SJSA1 (cell line): ENCODE measurements around the gene ZXDC. TPM values are rescaled to one million over a fixed set of nuclear protein-coding genes. Genes with fewer than 3 reads are reported as not detected.

Source experiments
- DNase-seq, 2 experiments: peaks; one replicate each; pipeline ENCODE4 v3.0.0-alpha.2; 2015 to 2020; ENCODE audit warnings: low spot score in 2 of 2, low read depth in 1 of 2
- H3K27ac ChIP-seq: fragments of 250-450 bp; sonication (Bioruptor Pico); 2 replicates; pipeline ENCODE4 v1.5.1; 2020; ENCODE audit warnings: mild to moderate bottlenecking, moderate library complexity
- H3K27me3 ChIP-seq: fragments of 250-450 bp; sonication (Bioruptor Pico); replicated peaks from 2 replicates; pipeline ENCODE4 v1.5.1; 2020; ENCODE audit warnings: mild to moderate bottlenecking, moderate library complexity
- H3K36me3 ChIP-seq: fragments of 250-450 bp; sonication (Bioruptor Pico); 2 replicates; pipeline ENCODE4 v1.5.1; 2020; ENCODE audit warnings: mild to moderate bottlenecking
- H3K4me1 ChIP-seq: fragments of 250-450 bp; sonication (Bioruptor Pico); replicated peaks from 2 replicates; pipeline ENCODE4 v1.6.1; 2021; ENCODE audit warnings: mild to moderate bottlenecking
- H3K4me3 ChIP-seq: fragments of 250-450 bp; sonication (Bioruptor Pico); 2 replicates; pipeline ENCODE4 v1.5.1; 2020; ENCODE audit warnings: mild to moderate bottlenecking
- H3K9me3 ChIP-seq: fragments of 250-450 bp; sonication (Bioruptor Pico); replicated peaks from 2 replicates; pipeline ENCODE4 v1.5.1; 2020; ENCODE audit warnings: mild to moderate bottlenecking
- total RNA-seq: library from RNA; depleted of rRNA; stranded (reverse); fragments of >200 nt; shearing (Covaris generic); gene quantifications from 2 replicates; pipeline ENCODE4 v1.2.3, GENCODE V29; 2014

ZXDC gene
- total RNA-seq, 1 experiment from 2014 or later: 14.0 TPM

DNA sequence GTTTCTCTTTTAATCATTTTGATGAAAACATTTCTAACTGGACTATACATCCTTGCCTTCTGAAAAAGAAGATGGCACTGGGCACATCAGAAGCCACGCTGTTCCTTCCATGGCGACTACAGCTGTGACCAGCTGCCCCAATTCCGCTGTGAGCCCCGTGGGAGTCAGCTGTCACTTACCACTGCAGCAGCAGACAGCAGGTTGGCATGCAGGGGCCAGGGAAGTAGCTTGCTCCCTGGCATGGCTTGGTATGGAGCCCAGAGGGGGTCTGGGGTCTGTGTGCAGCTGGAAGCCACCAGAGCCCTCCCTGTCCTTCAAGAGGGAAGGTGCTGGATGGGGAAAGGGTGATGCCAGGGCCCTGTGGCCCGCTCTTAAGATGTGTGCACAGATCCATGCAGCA, 4.5 kb upstream of the ZXDC start:
- Histone ChIP-seq H3K9me3 (0 out of 2 replicates have a peak, but pooled peaks cover 5% of the 10 kb centered on the region), H3K27ac (no peak overlapping the region), H3K36me3 (peaks cover 5% of the 10 kb centered on the region; the same call in 1 of the 2 replicates), H3K4me1 (peaks cover 9% of the 10 kb centered on the region), H3K4me3 (no peak overlapping the region), H3K27me3 (no peaks in the 10 kb centered on the region)
- no peak for DNase-seq

- no peak for DNase-seq
- Histone ChIP-seq H3K36me3 (peaks cover 7% of the 10 kb centered on the region; the same call in 1 of the 2 replicates), H3K4me3 (no peak overlapping the region), H3K27ac (no peak overlapping the region), H3K9me3 (0 out of 2 replicates have a peak, but pooled peaks cover 5% of the 10 kb centered on the region), H3K4me1 (peaks cover 15% of the 10 kb centered on the region), H3K27me3 (no peaks in the 10 kb centered on the region)
Measured at GRCh38 chr3:126479642-126480041, 4.0 kb upstream of the ZXDC start.

DNA sequence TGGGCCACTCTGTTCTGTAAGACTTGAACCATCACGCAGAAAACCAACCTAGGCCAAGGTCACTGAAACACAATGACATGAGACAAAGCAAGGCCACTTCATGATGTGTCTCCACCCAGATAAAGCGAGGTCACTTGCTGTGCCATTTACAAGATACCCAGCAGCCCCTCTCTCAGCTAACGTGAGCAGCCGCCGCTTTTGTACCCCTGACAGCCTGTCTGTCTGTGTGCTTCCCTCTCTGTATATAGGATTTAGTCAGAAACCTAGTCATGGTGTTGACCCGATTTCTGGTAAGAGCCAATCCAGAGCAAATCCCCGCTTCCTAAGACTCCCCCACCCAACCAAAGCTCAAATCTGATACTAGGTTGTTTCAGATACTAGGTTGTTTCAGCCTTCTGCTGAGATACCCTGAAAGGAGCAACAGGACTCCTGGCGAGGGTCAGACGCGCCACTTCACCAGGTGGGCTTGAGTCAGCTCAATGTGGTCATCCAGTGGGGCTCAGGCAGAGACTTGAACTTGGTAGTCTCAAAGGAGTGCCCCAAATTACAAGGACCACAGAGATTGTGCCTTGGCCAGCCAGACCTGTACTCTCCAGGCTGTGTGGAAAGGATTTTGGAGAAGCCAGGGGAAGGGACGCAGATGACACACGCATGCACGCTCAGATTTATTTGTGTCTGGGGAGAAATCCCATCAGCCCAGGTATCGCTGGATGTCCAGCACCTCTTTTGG, 3.1 kb upstream of the ZXDC start:
- Histone ChIP-seq H3K27ac (no peak overlapping the region), H3K4me1 (peaks cover 21% of the 10 kb centered on the region), H3K4me3 (no peak overlapping the region), H3K36me3 (peaks cover 8% of the 10 kb centered on the region), H3K9me3 (0 out of 2 replicates have a peak, but pooled peaks cover 5% of the 10 kb centered on the region), H3K27me3 (no peaks in the 10 kb centered on the region)
- DNase-seq: no peak

GRCh38 chr3:126477061-126477380, 1.3 kb upstream of the ZXDC start:
- H3K27ac ChIP-seq: no peak overlapping the region
- H3K4me1 ChIP-seq: peaks cover 21% of the 10 kb centered on the region
- peaks cover 20% of the 10 kb centered on the region for H3K36me3 ChIP-seq
- no peaks in the 10 kb centered on the region for H3K27me3 ChIP-seq
- H3K9me3 ChIP-seq: 0 out of 2 replicates have a peak, but pooled peaks cover 5% of the 10 kb centered on the region
- DNase-seq: no peak
- H3K4me3 ChIP-seq: no peak overlapping the region

DNA sequence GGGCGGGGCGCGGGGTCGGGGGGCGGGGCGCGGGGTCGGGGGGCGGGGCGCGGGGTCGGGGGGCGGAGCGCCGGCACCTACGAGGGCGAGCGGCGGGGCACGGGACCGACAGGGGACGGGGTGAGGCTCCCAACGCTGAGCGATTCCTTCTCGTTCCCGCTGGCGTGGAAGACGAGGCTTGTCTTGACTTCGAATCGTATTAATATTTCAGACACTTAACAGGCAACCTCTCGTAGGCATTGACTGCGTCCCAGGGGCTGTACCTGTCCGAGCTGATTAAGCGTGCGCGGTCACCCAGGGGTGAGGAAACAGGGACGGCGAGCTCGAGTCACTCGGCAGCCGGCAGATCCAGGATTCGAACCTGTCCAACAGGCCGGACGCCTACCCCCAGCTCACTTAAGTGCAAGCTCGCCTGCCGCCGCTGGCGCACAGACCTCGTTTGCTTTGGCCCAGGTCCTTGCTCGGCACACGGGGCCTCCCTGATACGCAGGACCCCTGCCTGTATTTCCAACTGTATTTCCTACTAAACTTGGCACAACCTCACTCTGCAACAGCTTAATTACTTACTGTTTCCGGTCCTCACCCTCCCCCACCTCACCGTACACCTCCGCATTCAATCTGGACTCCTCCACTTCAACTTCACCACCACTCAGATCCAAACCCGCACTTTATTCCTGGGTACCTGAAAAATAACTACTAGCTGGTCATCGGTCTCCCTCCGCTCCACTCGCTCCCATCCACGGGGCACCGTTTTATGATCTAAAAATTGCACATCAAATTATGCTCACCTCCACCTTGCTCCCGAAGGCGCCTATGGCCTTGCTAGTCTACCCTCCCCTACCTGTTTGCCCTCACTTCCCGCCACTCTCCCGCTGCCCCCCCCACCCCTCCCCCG, 722 bp upstream of the ZXDC start:
- no peaks in the 10 kb centered on the region for H3K27me3 ChIP-seq
- peaks cover 21% of the 10 kb centered on the region for H3K4me1 ChIP-seq
- 0 out of 2 replicates have a peak, but pooled peaks cover 5% of the 10 kb centered on the region for H3K9me3 ChIP-seq
- peaks cover 27% of the 10 kb centered on the region for H3K36me3 ChIP-seq
- no peak overlapping the region for H3K27ac ChIP-seq
- peak in 1 of 2 experiments; percentile 41 for DNase-seq
- H3K4me3 ChIP-seq: peak overlapping the region; percentile 97

GRCh38 chr3:126474498-126475412, 936 bp downstream of the ZXDC start:
- peaks cover 43% of the 10 kb centered on the region for H3K36me3 ChIP-seq
- DNase-seq: peak in 1 of 2 experiments; percentile 26
- peak overlapping the region; percentile 97 for H3K4me3 ChIP-seq
- peaks cover 21% of the 10 kb centered on the region for H3K4me1 ChIP-seq
- H3K27ac ChIP-seq: no peak overlapping the region
- no peaks in the 10 kb centered on the region for H3K27me3 ChIP-seq
- H3K9me3 ChIP-seq: 0 out of 2 replicates have a peak, but pooled peaks cover 5% of the 10 kb centered on the region

DNA sequence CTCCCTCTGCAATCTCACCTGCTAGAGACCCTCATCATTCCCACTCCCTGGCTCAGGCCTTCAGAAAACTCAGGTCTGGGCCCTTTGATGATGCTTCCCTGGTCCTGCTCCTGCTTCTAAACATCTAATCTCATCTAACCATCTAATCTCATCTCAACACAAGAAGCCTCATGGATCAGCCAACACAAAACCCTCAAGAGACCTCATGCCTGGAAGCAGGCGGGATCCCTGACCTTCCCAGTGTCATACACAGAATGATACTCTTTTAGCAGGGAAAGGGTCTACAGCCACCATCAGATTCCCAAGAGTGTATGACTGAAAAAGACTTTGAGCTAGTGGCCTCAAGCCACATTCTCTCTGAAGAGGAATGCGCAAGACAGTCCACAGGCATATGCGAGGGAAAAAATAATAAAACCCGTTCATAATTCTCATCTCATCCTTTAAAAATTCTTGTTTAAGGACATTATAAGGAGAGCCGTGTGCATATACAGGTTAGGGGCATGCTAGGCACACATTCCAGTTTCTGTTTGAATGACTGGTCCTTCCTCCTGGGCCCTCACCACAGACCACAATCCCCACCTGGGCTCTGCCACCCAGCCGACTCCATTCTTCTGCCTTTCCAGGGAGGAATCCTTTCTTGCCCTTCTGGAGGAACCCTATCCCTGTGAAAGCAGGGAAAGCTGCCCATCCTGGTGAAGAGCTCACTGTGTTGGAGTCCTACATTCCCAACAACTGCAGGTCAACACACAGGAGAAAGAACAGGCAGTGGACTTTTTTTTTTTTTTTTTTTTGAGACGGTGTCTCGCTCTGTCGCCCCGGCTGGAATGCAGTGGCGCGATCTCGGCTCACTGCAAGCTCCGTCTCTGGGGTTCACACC, 2.2 kb downstream of the ZXDC start:
- DNase-seq: no peak
- no peak overlapping the region for H3K27ac ChIP-seq
- peaks cover 55% of the 10 kb centered on the region for H3K36me3 ChIP-seq
- H3K4me1 ChIP-seq: peaks cover 21% of the 10 kb centered on the region
- H3K4me3 ChIP-seq: no peak overlapping the region
- H3K27me3 ChIP-seq: no peaks in the 10 kb centered on the region
- 0 out of 2 replicates have a peak, but pooled peaks cover 5% of the 10 kb centered on the region for H3K9me3 ChIP-seq

DNA sequence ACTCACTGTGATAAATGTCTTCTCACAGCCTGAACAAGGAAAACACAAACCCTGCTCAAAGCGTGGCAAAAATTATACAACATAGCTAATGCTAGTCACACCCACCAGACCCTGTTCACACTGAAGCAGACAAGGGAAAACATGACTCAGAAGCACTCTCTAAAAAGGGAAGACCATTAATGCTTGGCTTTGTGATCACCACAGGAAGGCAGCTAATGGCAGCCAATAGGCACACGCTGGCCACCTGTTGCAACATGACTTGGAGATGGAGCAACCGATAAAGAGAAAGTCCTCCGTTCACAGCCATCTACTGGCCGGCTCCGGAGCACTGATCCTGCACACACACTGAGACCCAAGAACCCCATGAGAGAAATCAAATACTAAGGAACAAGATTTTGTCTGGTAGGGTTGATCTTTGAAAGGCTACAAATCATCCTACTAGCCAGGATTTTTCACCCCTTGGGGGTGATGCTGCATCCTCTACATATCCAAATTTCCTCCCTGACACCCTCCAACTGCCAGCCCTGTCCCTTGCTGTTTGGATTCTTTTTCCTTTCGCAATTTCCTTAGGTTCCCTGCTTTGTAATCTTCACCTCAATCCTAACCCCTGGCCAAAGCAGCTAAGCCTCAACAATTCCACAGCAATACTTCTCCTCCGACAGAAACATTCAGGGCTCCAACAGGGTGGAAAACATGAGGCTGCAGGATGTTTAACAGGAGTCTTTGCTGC, 3.2 kb downstream of the ZXDC start:
- H3K4me1 ChIP-seq: peaks cover 21% of the 10 kb centered on the region
- peaks cover 66% of the 10 kb centered on the region for H3K36me3 ChIP-seq
- no peak overlapping the region for H3K27ac ChIP-seq
- H3K9me3 ChIP-seq: 0 out of 2 replicates have a peak, but pooled peaks cover 5% of the 10 kb centered on the region
- H3K27me3 ChIP-seq: no peaks in the 10 kb centered on the region
- no peak overlapping the region for H3K4me3 ChIP-seq
- DNase-seq: no peak

- no peak for DNase-seq
- Histone ChIP-seq H3K4me3 (no peak overlapping the region), H3K27ac (no peak overlapping the region), H3K4me1 (peaks cover 5% of the 10 kb centered on the region), H3K27me3 (no peaks in the 10 kb centered on the region), H3K36me3 (peaks cover 86% of the 10 kb centered on the region), H3K9me3 (no peaks in the 10 kb centered on the region)
Measured at GRCh38 chr3:126469479-126469878, 6.2 kb downstream of the ZXDC start.

DNA sequence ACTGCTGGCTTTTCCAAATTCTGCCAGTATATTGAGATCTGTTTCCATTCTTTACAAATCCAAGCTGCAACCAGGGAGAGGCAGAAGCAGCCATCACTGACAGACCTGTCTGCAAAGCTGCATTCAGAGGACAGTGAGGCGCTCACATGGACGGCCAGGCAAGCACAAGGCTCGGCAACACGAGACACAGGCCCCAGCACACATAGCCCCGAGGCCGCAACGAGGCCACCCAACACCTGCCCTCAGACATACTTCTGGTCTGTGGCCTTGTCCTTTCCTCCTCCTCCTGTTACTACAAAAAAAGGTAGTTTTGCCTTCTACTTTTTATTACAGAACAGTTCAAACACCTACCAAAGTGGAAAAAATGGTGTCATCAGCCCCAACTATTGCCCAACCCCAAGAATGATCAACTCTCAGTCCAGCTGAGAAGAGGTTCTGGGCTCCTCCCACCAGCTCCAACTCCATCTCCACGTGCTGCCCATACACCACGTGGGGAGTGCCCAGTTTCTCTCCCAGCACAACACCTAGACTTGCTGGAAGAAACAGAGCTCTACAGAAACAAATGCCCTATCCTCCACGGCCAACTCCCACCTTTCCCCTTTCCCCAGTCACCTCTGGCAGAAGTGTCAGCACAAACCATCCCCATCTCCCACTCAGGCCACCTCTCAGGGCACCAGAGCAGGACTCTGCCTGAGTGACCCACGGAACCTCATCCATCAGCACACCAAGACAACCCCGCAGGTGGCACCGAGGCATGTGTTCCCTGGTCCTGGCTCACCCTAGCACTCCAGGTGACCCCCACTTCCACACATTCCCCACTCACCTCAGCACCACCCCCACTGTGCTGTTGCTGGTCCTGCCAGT, 7.4 kb downstream of the ZXDC start:
- no peak overlapping the region for H3K4me3 ChIP-seq
- H3K4me1 ChIP-seq: no peaks in the 10 kb centered on the region; the same call in 1 of the 2 replicates
- H3K27ac ChIP-seq: no peak overlapping the region
- H3K36me3 ChIP-seq: peaks cover 92% of the 10 kb centered on the region
- H3K9me3 ChIP-seq: no peaks in the 10 kb centered on the region
- H3K27me3 ChIP-seq: no peaks in the 10 kb centered on the region
- no peak for DNase-seq

- Histone ChIP-seq H3K36me3 (peaks cover 90% of the 10 kb centered on the region), H3K27me3 (no peaks in the 10 kb centered on the region), H3K27ac (no peak overlapping the region), H3K4me1 (no peaks in the 10 kb centered on the region; the same call in 1 of the 2 replicates), H3K4me3 (no peak overlapping the region), H3K9me3 (no peaks in the 10 kb centered on the region)
- DNase-seq: no peak
Measured at GRCh38 chr3:126467611-126467955, 8.1 kb downstream of the ZXDC start.
